K562 (cell line): ENCODE measurements around the gene EIF2AK3. TPM values are rescaled to one million over a fixed set of nuclear protein-coding genes. Genes with fewer than 3 reads are reported as not detected.
A peak's percentile ranks its signal among the peaks of the same experiment; 100 is the strongest.

Source experiments
- DACH1 ChIP-seq: fragments of 450-650 bp; IDR thresholded peaks from 2 replicates; pipeline ENCODE4 v1.6.1; 2018; ENCODE audit not compliant: partially characterized antibody
- FOXJ3 ChIP-seq: sonication (generic); formaldehyde crosslinking; IDR thresholded peaks from 2 replicates; pipeline ENCODE4 v1.4.0; 2020; ENCODE audit warnings: mild to moderate bottlenecking, missing genetic modification reagents
- HDGF ChIP-seq: fragments of 450-650 bp; IDR thresholded peaks from 2 replicates; pipeline ENCODE4 v1.6.1; 2016
- IRF2 ChIP-seq: sonication (generic); formaldehyde crosslinking; IDR thresholded peaks from 2 replicates; pipeline ENCODE4 v1.8.1; 2022; ENCODE audit warnings: mild to moderate bottlenecking, missing genetic modification reagents
- KDM1A ChIP-seq, 2 experiments: fragments of 450-650 bp; IDR thresholded peaks; 2 replicates each; pipeline ENCODE4 v1.6.1; 2016; ENCODE audit warnings: mild to moderate bottlenecking in 2 of 2
- MTA2 ChIP-seq: fragments of 450-650 bp; IDR thresholded peaks from 2 replicates; pipeline ENCODE4 v1.6.1; 2016; ENCODE audit warnings: low read depth
- PHF20 ChIP-seq: fragments of 450-650 bp; IDR thresholded peaks from 2 replicates; pipeline ENCODE4 v1.6.1; 2018; ENCODE audit not compliant: partially characterized antibody
- RBFOX2 ChIP-seq: fragments of 200-400 bp; formaldehyde crosslinking; IDR thresholded peaks from 2 replicates; pipeline ENCODE4 v1.6.1; 2017; ENCODE audit warnings: low read depth, mild to moderate bottlenecking, low read length, moderate library complexity
- SLC30A9 ChIP-seq: fragments of 250-450 bp; sonication (Bioruptor Pico); IDR thresholded peaks from 2 replicates; pipeline ENCODE4 v1.8.0; 2022; ENCODE audit warnings: mild to moderate bottlenecking, moderate library complexity
- ZBED1 ChIP-seq: IDR thresholded peaks from 2 replicates; pipeline ENCODE4 v1.6.1; 2014
- ZBTB7A ChIP-seq: IDR thresholded peaks from 2 replicates; pipeline ENCODE4 v1.6.1; 2011; ENCODE audit warnings: low read depth, mild to moderate bottlenecking, low read length, moderate library complexity, borderline replicate concordance; ENCODE audit not compliant: control insufficient read depth
- ZNF124 ChIP-seq: sonication (generic); formaldehyde crosslinking; IDR thresholded peaks from 2 replicates; pipeline ENCODE4 v1.8.1; 2022; ENCODE audit warnings: missing genetic modification reagents
- ZNF785 ChIP-seq: fragments of 250-450 bp; sonication (Bioruptor Pico); IDR thresholded peaks from 2 replicates; pipeline ENCODE4 v1.4.0; 2020; ENCODE audit warnings: mild to moderate bottlenecking
- polyA plus RNA-seq, 8 experiments: library from polyadenylated mRNA; depleted of rRNA in 4 of 8; stranded (reverse) in 5 of 8; unstranded in 3 of 8; fragments of >200 nt; fragmentation: Nextera tagmentation in 2 of 8; fragmentation: Illumina TruSeq in 1 of 8; extraction: Ambion mirVana in 2 of 8; extraction: Trizol in 1 of 8; gene quantifications; 2 replicates each; pipeline versions ENCODE4 v1.2.1 to v1.2.3, GENCODE V29; 2011 to 2014; ENCODE audit warnings: inconsistent platforms in 1 of 8, missing spikeins in 1 of 8
- total RNA-seq, 7 experiments: library from RNA; depleted of rRNA in 6 of 7; stranded (reverse); fragments of >200 nt in 6 of 7; fragmentation: Illumina TruSeq in 2 of 7; extraction: Trizol in 2 of 7; gene quantifications; 2 replicates each; pipeline versions ENCODE4 v1.2.1 to v1.2.3, GENCODE V29; 2011 to 2021; ENCODE audit warnings: low replicate concordance in 1 of 7
- TF ChIP-seq, protein P1 (sequence below): fragments of 250-450 bp; sonication (Bioruptor Pico); IDR thresholded peaks from 2 replicates; pipeline ENCODE4 v1.4.0; 2020
- TF ChIP-seq, protein P2 (sequence below): fragments of 250-450 bp; sonication (Bioruptor Pico); IDR thresholded peaks from 2 replicates; pipeline ENCODE4 v1.5.0; 2020; ENCODE audit warnings: mild to moderate bottlenecking
- TF ChIP-seq, protein P3 (sequence below): sonication (generic); formaldehyde crosslinking; IDR thresholded peaks from 2 replicates; pipeline ENCODE4 v1.8.1; 2023; ENCODE audit warnings: mild to moderate bottlenecking, missing genetic modification reagents, moderate library complexity
- TF ChIP-seq, protein P4 (sequence below): fragments of 250-450 bp; sonication (Bioruptor Pico); IDR thresholded peaks from 2 replicates; pipeline ENCODE4 v1.4.0; 2020; ENCODE audit warnings: mild to moderate bottlenecking, moderate library complexity

The EIF2AK3 gene
- total and polyA plus RNA-seq, 9 of the 15 experiments (the other 6 are each of a cell fraction or from before 2014, with no cell fraction given): 1.7 to 11.6 (median 7.4) TPM

DNA sequence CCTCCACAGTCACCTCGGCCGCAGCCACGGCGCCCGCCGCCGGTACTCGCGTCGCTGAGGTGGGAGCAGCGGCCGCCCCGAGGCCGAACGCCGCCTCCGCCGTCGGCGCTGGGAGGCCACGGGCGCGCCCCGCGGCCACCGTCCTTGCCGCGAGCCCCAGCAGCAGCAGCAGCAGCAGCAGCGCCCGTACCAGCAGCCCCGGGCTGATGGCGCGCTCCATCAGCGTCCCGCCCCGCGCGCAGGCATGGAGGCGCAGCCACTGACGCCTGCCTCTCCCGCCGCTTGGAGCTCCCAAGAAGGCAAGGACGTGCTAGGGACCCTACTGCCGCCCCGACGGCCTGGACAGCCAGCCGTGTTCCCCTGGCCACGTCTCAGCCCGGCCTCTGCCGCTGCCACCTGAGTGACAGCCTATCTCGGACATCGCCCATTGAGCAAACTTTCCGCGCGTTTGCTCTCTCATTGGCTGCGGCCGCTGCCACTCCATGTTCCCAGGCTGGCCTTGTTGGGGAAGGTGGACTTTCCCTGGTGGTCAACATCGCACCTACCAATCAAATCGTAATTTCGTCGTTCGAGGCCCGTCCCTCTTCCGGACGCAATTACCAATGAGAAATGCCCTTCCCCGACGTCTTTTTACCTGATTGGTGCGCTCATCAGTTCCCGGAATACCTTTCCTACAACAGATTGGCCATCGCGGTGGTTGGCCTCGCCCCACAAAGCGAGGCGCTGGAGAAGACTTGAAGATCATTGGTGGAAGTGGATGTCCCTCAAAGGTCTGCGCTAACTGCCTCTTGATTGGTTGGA lies at the start of gene EIF2AK3 (continued):
- TF ChIP-seq, protein P1, sequence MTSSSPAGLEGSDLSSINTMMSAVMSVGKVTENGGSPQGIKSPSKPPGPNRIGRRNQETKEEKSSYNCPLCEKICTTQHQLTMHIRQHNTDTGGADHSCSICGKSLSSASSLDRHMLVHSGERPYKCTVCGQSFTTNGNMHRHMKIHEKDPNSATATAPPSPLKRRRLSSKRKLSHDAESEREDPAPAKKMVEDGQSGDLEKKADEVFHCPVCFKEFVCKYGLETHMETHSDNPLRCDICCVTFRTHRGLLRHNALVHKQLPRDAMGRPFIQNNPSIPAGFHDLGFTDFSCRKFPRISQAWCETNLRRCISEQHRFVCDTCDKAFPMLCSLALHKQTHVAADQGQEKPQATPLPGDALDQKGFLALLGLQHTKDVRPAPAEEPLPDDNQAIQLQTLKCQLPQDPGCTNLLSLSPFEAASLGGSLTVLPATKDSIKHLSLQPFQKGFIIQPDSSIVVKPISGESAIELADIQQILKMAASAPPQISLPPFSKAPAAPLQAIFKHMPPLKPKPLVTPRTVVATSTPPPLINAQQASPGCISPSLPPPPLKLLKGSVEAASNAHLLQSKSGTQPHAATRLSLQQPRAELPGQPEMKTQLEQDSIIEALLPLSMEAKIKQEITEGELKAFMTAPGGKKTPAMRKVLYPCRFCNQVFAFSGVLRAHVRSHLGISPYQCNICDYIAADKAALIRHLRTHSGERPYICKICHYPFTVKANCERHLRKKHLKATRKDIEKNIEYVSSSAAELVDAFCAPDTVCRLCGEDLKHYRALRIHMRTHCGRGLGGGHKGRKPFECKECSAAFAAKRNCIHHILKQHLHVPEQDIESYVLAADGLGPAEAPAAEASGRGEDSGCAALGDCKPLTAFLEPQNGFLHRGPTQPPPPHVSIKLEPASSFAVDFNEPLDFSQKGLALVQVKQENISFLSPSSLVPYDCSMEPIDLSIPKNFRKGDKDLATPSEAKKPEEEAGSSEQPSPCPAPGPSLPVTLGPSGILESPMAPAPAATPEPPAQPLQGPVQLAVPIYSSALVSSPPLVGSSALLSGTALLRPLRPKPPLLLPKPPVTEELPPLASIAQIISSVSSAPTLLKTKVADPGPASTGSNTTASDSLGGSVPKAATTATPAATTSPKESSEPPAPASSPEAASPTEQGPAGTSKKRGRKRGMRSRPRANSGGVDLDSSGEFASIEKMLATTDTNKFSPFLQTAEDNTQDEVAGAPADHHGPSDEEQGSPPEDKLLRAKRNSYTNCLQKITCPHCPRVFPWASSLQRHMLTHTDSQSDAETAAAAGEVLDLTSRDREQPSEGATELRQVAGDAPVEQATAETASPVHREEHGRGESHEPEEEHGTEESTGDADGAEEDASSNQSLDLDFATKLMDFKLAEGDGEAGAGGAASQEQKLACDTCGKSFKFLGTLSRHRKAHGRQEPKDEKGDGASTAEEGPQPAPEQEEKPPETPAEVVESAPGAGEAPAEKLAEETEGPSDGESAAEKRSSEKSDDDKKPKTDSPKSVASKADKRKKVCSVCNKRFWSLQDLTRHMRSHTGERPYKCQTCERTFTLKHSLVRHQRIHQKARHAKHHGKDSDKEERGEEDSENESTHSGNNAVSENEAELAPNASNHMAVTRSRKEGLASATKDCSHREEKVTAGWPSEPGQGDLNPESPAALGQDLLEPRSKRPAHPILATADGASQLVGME (CRISPR knock-in tag): peak; percentile 89; the same call in 1 of the 2 replicates
- no peak; the same call in 1 of the 2 replicates for TF ChIP-seq ZBED1
- no peak for TF ChIP-seq IRF2 (CRISPR knock-in tag)
- TF ChIP-seq SLC30A9: no peak
- TF ChIP-seq ZNF124: no peak
- no peak for TF ChIP-seq KDM1A (IDR thresholded peaks at IDR 0.05)
- no peak for TF ChIP-seq FOXJ3 (CRISPR knock-in tag)
- TF ChIP-seq, protein P2, sequence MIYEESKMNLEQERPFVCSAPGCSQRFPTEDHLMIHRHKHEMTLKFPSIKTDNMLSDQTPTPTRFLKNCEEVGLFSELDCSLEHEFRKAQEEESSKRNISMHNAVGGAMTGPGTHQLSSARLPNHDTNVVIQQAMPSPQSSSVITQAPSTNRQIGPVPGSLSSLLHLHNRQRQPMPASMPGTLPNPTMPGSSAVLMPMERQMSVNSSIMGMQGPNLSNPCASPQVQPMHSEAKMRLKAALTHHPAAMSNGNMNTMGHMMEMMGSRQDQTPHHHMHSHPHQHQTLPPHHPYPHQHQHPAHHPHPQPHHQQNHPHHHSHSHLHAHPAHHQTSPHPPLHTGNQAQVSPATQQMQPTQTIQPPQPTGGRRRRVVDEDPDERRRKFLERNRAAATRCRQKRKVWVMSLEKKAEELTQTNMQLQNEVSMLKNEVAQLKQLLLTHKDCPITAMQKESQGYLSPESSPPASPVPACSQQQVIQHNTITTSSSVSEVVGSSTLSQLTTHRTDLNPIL (CRISPR knock-in tag): no peak
- TF ChIP-seq ZBTB7A: no peak
- peak; percentile 96 for TF ChIP-seq RBFOX2
- TF ChIP-seq, protein P3, sequence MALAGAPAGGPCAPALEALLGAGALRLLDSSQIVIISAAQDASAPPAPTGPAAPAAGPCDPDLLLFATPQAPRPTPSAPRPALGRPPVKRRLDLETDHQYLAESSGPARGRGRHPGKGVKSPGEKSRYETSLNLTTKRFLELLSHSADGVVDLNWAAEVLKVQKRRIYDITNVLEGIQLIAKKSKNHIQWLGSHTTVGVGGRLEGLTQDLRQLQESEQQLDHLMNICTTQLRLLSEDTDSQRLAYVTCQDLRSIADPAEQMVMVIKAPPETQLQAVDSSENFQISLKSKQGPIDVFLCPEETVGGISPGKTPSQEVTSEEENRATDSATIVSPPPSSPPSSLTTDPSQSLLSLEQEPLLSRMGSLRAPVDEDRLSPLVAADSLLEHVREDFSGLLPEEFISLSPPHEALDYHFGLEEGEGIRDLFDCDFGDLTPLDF (CRISPR knock-in tag): peak; percentile 76; the same call in 1 of the 2 replicates
- TF ChIP-seq MTA2: no peak
- TF ChIP-seq PHF20: peak; percentile 28
- TF ChIP-seq ZNF785 (CRISPR knock-in tag): no peak
- no peak for TF ChIP-seq DACH1
- TF ChIP-seq, protein P4, sequence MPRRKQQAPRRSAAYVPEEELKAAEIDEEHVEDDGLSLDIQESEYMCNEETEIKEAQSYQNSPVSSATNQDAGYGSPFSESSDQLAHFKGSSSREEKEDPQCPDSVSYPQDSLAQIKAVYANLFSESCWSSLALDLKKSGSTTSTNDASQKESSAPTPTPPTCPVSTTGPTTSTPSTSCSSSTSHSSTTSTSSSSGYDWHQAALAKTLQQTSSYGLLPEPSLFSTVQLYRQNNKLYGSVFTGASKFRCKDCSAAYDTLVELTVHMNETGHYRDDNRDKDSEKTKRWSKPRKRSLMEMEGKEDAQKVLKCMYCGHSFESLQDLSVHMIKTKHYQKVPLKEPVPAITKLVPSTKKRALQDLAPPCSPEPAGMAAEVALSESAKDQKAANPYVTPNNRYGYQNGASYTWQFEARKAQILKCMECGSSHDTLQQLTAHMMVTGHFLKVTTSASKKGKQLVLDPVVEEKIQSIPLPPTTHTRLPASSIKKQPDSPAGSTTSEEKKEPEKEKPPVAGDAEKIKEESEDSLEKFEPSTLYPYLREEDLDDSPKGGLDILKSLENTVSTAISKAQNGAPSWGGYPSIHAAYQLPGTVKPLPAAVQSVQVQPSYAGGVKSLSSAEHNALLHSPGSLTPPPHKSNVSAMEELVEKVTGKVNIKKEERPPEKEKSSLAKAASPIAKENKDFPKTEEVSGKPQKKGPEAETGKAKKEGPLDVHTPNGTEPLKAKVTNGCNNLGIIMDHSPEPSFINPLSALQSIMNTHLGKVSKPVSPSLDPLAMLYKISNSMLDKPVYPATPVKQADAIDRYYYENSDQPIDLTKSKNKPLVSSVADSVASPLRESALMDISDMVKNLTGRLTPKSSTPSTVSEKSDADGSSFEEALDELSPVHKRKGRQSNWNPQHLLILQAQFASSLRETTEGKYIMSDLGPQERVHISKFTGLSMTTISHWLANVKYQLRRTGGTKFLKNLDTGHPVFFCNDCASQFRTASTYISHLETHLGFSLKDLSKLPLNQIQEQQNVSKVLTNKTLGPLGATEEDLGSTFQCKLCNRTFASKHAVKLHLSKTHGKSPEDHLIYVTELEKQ: no peak
- no peak for TF ChIP-seq HDGF
